Endodermal cell (in vitro differentiated cells): Measurements from ENCODE around the gene CYLC2. TPM values are rescaled to one million over a fixed set of nuclear protein-coding genes. Genes with fewer than 3 reads are reported as not detected.

Experiments used
- DNase-seq: peaks from one replicate; pipeline ENCODE4 v3.0.0-alpha.2; 2017
- H3K27ac ChIP-seq: 2 replicates; pipeline ENCODE4 v1.5.1; 2013; ENCODE audit warnings: mild to moderate bottlenecking, low read depth, low read length, moderate library complexity
- H3K27me3 ChIP-seq: 2 replicates; pipeline ENCODE4 v1.6.1; 2013; ENCODE audit warnings: mild to moderate bottlenecking, low read length, moderate library complexity; ENCODE audit not compliant: insufficient read depth, control insufficient read depth, poor library complexity, severe bottlenecking
- H3K36me3 ChIP-seq: 2 replicates; pipeline ENCODE4 v1.7.0; 2013; ENCODE audit warnings: mild to moderate bottlenecking, low read length, moderate library complexity; ENCODE audit not compliant: control insufficient read depth, insufficient read depth
- H3K4me1 ChIP-seq: one replicate; pipeline ENCODE4 v1.7.0; 2013; ENCODE audit warnings: low read length; ENCODE audit not compliant: control insufficient read depth, insufficient read depth
- H3K4me3 ChIP-seq: 2 replicates; pipeline ENCODE4 v1.5.1; 2013; ENCODE audit warnings: mild to moderate bottlenecking, low read length, moderate library complexity
- H3K9ac ChIP-seq: 2 replicates; pipeline ENCODE4 v1.6.1; 2013; ENCODE audit warnings: mild to moderate bottlenecking, low read length, moderate library complexity; ENCODE audit not compliant: poor library complexity, severe bottlenecking; ENCODE audit errors: extremely low read depth
- H3K9me3 ChIP-seq: 2 replicates; pipeline ENCODE4 v1.6.1; 2013; ENCODE audit warnings: mild to moderate bottlenecking, low read length, moderate library complexity; ENCODE audit not compliant: control insufficient read depth
- H3K27ac Mint-ChIP-seq: 2 replicates; pipeline ENCODE4 v1.8.0; 2020; ENCODE audit warnings: mixed read lengths
- H3K27me3 Mint-ChIP-seq: 2 replicates; pipeline ENCODE4 v1.8.0; 2021; ENCODE audit warnings: mild to moderate bottlenecking, mixed read lengths; ENCODE audit not compliant: insufficient read depth
- H3K36me3 Mint-ChIP-seq: 2 replicates; pipeline ENCODE4 v1.8.0; 2020; ENCODE audit warnings: low read depth, mixed read lengths
- H3K4me1 Mint-ChIP-seq: 2 replicates; pipeline ENCODE4 v1.8.0; 2020; ENCODE audit warnings: mixed read lengths
- H3K4me3 Mint-ChIP-seq: 2 replicates; pipeline ENCODE4 v1.8.0; 2020; ENCODE audit warnings: mild to moderate bottlenecking, moderate library complexity, mixed read lengths
- H3K9me3 Mint-ChIP-seq: 2 replicates; pipeline ENCODE4 v1.8.0; 2020; ENCODE audit warnings: mild to moderate bottlenecking, mixed read lengths
- WGBS, 2 experiments: methylation state at CpG; one replicate each; pipeline versions ENCODE4 v1.1.5 to v1.1.7; 2013; ENCODE audit warnings: missing lambda C conversion rate in 2 of 2, mixed read lengths in 1 of 2; ENCODE audit not compliant: insufficient coverage in 1 of 2, insufficient read length in 1 of 2; 5-methylcytosine and 5-hydroxymethylcytosine counted together
- total RNA-seq, 2 donors: library from RNA; stranded (reverse); fragmentation: NEBNext Ultra II Directional in 1 of 2; extraction: Animal tissue kit (Norgen Biotek cat#: 25700) in 1 of 2; gene quantifications; 2 replicates in 1 of 2; 3 replicates in 1 of 2; pipeline ENCODE4 v1.2.1, GENCODE V29; 2021
- TF ChIP-seq, protein P1 (sequence below): fragments of 200-600 bp; sonication (generic); conservative IDR thresholded peaks from 2 replicates; pipeline ENCODE4 v1.5.0; 2021; ENCODE audit warnings: antibody characterized with exemption, mild to moderate bottlenecking

Gene CYLC2
- total RNA-seq, 2 donors from 2014 or later = not detected

GRCh38 chr9:102975251-102975650 is 19.9 kb upstream of the CYLC2 start:
- H3K27ac ChIP-seq = no peak overlapping the region
- Mint-ChIP-seq H3K4me1 (peaks cover 3% of the 10 kb centered on the region), H3K9me3 (peaks cover 2% of the 10 kb centered on the region), H3K27ac (no peak overlapping the region), H3K36me3 (no peaks in the 10 kb centered on the region), H3K4me3 (no peak overlapping the region), H3K27me3 (no peaks in the 10 kb centered on the region)
- peaks cover 23% of the 10 kb centered on the region for H3K9me3 ChIP-seq
- no peaks in the 10 kb centered on the region for H3K4me1 ChIP-seq
- no peaks in the 10 kb centered on the region for H3K27me3 ChIP-seq
- no peak overlapping the region for H3K9ac ChIP-seq
- H3K36me3 ChIP-seq = no peaks in the 10 kb centered on the region
- H3K4me3 ChIP-seq = no peak overlapping the region
- WGBS, 2 experiments = 67 to 86% methylated on average over 1 to 4 of the region's 4 CpGs
- TF ChIP-seq, protein P1, sequence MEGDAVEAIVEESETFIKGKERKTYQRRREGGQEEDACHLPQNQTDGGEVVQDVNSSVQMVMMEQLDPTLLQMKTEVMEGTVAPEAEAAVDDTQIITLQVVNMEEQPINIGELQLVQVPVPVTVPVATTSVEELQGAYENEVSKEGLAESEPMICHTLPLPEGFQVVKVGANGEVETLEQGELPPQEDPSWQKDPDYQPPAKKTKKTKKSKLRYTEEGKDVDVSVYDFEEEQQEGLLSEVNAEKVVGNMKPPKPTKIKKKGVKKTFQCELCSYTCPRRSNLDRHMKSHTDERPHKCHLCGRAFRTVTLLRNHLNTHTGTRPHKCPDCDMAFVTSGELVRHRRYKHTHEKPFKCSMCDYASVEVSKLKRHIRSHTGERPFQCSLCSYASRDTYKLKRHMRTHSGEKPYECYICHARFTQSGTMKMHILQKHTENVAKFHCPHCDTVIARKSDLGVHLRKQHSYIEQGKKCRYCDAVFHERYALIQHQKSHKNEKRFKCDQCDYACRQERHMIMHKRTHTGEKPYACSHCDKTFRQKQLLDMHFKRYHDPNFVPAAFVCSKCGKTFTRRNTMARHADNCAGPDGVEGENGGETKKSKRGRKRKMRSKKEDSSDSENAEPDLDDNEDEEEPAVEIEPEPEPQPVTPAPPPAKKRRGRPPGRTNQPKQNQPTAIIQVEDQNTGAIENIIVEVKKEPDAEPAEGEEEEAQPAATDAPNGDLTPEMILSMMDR = no peak
- no peak for DNase-seq

DNA sequence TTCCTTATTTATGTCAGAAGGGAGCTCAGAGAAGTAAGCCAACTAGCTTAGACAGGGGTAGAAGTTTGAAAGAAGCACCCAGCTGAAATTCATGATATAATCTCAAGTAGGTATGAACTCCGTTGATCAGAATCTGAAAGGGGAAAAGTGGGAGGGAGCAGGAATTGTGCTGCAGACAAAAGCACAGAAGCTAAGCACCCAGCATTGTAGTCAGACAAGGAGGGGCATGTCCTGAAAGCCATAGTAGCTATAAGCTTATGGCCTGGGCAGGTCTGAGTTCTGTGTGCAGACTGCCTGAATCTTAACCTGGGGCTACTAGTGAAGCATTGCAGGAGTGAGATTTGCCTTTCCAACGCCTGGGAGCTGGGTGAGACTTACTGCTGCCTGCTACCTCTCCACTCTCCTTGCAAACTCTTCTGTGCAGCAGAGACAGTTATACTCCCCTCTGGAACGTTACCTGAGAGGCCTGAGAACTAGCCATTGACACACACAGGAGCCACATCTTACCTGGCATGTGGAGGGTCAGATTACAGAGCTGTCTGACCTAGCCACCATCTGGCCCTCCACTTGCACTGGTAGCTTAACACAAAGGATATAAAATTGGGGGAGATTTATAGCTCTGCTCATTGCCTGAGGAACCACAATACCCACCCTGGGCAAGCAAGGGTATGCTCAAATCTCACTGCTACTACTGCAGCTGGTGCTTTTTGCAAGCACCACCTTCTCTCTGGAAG is 9.8 kb upstream of the CYLC2 start:
- TF ChIP-seq, protein P1 = no peak
- no peaks in the 10 kb centered on the region for H3K36me3 Mint-ChIP-seq
- DNase-seq = no peak
- no peak overlapping the region for H3K27ac Mint-ChIP-seq
- no peaks in the 10 kb centered on the region for H3K36me3 ChIP-seq
- H3K27me3 ChIP-seq = no peaks in the 10 kb centered on the region
- H3K4me1 Mint-ChIP-seq = peaks cover 2% of the 10 kb centered on the region
- H3K9ac ChIP-seq = no peak overlapping the region
- no peak overlapping the region for H3K4me3 Mint-ChIP-seq
- no peaks in the 10 kb centered on the region for H3K4me1 ChIP-seq
- 60 to 90% methylated on average over 1 to 3 of the region's 3 CpGs for WGBS, 2 experiments
- H3K9me3 ChIP-seq = peaks cover 13% of the 10 kb centered on the region
- no peak overlapping the region for H3K27ac ChIP-seq
- no peaks in the 10 kb centered on the region for H3K27me3 Mint-ChIP-seq
- no peak overlapping the region for H3K4me3 ChIP-seq
- no peaks in the 10 kb centered on the region for H3K9me3 Mint-ChIP-seq

DNA sequence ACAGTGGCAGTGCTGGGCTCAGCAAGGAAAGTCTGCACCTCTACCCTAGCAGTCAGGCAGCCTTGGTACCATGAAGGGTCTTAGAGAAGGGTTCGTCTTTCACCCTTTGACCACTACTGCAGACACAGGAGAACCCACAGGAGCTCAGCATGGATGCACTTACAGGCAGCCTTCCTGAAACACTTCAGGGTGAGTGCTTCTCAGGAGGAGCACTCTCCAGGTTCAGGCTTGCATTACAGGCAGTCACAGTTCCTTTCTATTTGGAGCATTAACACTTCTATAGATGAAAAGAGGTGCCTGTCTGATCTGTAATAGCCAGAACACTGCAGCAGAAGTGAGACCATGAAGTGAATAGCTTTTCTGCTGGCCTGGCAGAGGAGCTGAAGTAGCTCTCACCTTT is 8.7 kb upstream of the CYLC2 start:
- Mint-ChIP-seq H3K36me3 (no peaks in the 10 kb centered on the region), H3K27me3 (no peaks in the 10 kb centered on the region), H3K27ac (no peak overlapping the region), H3K4me1 (peaks cover 2% of the 10 kb centered on the region), H3K9me3 (no peaks in the 10 kb centered on the region), H3K4me3 (no peak overlapping the region)
- Histone ChIP-seq H3K27me3 (no peaks in the 10 kb centered on the region), H3K27ac (no peak overlapping the region), H3K9ac (no peak overlapping the region), H3K4me1 (no peaks in the 10 kb centered on the region), H3K36me3 (no peaks in the 10 kb centered on the region), H3K4me3 (no peak overlapping the region), H3K9me3 (peaks cover 13% of the 10 kb centered on the region)
- TF ChIP-seq, protein P1 = no peak
- peak; percentile 53 for DNase-seq
- 78 to 83% methylated on average over 1 of the region's 1 CpG for WGBS, 2 experiments
